ENCODE measurements around the gene NEAT1. TPM values are rescaled to one million over a fixed set of nuclear protein-coding genes. Genes with fewer than 3 reads are reported as not detected.
A peak's percentile ranks its signal among the peaks of the same experiment; 100 is the strongest.

NEAT1 gene
- total and polyA plus RNA-seq, 5 experiments from 2014 or later, result 1.3 to 414 (median 2.9) TPM

GRCh38 chr11:65419460-65419771 is 3.2 kb upstream of the NEAT1 start:
- H3K4me3 Mint-ChIP-seq, result peak overlapping the region; percentile 89 to 98 (median 96)
- POLR2A ChIA-PET, result interaction anchor here (1.1 to 20.7 kb wide), 17 partner anchors 10 to 641 kb away, joined by 3 to 2047 read pairs (median 12); partner anchors contain the start of genes FAM89B, FRMD8, MALAT1 and MUS81
- H3K27ac Mint-ChIP-seq, result peak overlapping the region; percentile 94 to 100 (median 99)

GRCh38 chr11:65419772-65420481 is 2.7 kb upstream of the NEAT1 start:
- peaks cover 44 to 82% (median 58%) of the 10 kb centered on the region in 4 donors for H3K4me1 Mint-ChIP-seq
- H3K36me3 Mint-ChIP-seq, result peaks cover 4 to 20% (median 7%) of the 10 kb centered on the region in 3 donors
- ATAC-seq (no peak), DNase-seq (peak in 9 of 10 donors; percentile 40 to 70 (median 55))
- POLR2A ChIA-PET, result interaction anchor here (0.8 to 20.7 kb wide), 22 partner anchors 9 to 1987 kb away, joined by 3 to 2047 read pairs (median 7); partner anchors contain the start of genes FAM89B, FAU, FRMD8 and MALAT1
- peak overlapping the region; percentile 89 to 98 (median 96) for H3K4me3 Mint-ChIP-seq
- H3K27me3 Mint-ChIP-seq, result peaks cover 0 to 4% (median 0%) of the 10 kb centered on the region in 5 donors
- H3K9me3 Mint-ChIP-seq, result peaks cover 0 to 4% (median 0%) of the 10 kb centered on the region in 9 donors
- H3K27ac Mint-ChIP-seq, result peak overlapping the region; percentile 94 to 100 (median 99)

More at GRCh38 chr11:65419460-65419771, 3.2 kb upstream of the NEAT1 start:
- peaks cover 0 to 4% (median 0%) of the 10 kb centered on the region in 9 donors for H3K9me3 Mint-ChIP-seq
- ATAC-seq, result no peak
- DNase-seq, result no peak
- peaks cover 4 to 15% (median 7%) of the 10 kb centered on the region in 3 donors for H3K36me3 Mint-ChIP-seq
- H3K4me1 Mint-ChIP-seq, result peaks cover 40 to 77% (median 59%) of the 10 kb centered on the region in 4 donors
- H3K27me3 Mint-ChIP-seq, result peaks cover 0 to 4% (median 0%) of the 10 kb centered on the region in 5 donors

- H3K27ac Mint-ChIP-seq, result peak overlapping the region; percentile 94 to 100 (median 99)
- ATAC-seq (no peak), DNase-seq (peak in 1 of 10 donors; percentile 44)
- H3K4me3 Mint-ChIP-seq, result peak overlapping the region; percentile 89 to 98 (median 96)
- H3K27me3 Mint-ChIP-seq, result peaks cover 0 to 4% (median 0%) of the 10 kb centered on the region in 5 donors
- H3K9me3 Mint-ChIP-seq, result peaks cover 0 to 4% (median 0%) of the 10 kb centered on the region in 9 donors
- POLR2A ChIA-PET, result interaction anchor here (0.8 to 20.7 kb wide), 15 partner anchors 9 to 1987 kb away, joined by 3 to 2047 read pairs (median 14); partner anchors contain the start of genes FAM89B, FAU, FRMD8 and MALAT1
- peaks cover 49 to 87% (median 57%) of the 10 kb centered on the region in 4 donors for H3K4me1 Mint-ChIP-seq
- peaks cover 4 to 25% (median 7%) of the 10 kb centered on the region in 3 donors for H3K36me3 Mint-ChIP-seq
Measured at GRCh38 chr11:65420506-65420905, 2.1 kb upstream of the NEAT1 start.

DNA sequence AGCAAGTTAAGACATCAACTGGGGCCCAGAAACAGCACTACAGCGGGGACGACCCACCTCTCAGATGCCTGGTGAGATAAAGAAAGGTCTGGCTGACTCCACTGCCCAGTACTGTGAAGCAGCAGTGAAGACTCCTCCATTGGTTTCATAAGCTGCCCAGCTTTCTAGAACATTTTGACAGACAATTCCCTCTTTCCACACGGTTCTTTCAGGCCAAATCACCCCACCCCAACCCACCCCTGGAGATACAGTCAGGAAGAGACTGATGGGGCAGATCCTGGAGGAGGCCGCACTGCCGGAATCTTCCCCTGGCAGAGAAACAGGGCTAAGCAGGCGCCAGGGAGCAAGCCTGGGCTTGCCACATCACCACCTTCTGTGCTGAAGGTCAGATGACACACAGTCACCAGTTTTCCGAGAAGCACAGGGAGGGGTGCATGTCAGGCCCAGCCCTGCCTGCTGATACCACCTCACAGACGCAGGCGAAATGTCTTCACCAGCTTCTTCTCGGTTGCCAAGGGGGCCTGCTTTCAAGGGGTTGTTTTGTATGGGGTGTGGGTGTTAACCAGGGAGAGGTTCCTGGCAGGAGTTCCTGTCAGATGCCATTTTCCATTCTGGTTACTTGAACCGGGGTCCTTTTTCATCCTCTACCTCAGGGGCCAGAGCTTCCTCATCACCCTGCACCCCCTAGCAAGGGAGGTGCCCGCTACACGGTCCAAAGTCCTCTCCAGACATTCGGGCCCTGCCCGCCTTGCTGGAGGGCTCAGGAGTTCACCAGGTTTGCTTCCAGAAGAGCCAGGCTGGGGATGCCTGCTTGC is 1.4 kb upstream of the NEAT1 start:
- Mint-ChIP-seq H3K27me3 (peaks cover 0 to 4% (median 0%) of the 10 kb centered on the region in 5 donors), H3K9me3 (peaks cover 0 to 4% (median 0%) of the 10 kb centered on the region in 9 donors), H3K4me3 (peak overlapping the region; percentile 88 to 98 (median 96)), H3K4me1 (peaks cover 42 to 87% (median 55%) of the 10 kb centered on the region in 4 donors), H3K36me3 (peaks cover 4 to 30% (median 12%) of the 10 kb centered on the region in 3 donors), H3K27ac (peak overlapping the region; percentile 94 to 100 (median 99))
- DNase-seq (peak; percentile 64 to 96 (median 89)), ATAC-seq (peak; percentile 40 to 46)
- POLR2A ChIA-PET, result interaction anchor here (0.6 to 20.7 kb wide), 14 partner anchors 8 to 1851 kb away, joined by 3 to 2047 read pairs (median 31); partner anchors contain the start of genes FAM89B, FRMD8, MALAT1 and SCYL1

- H3K9me3 Mint-ChIP-seq, result peaks cover 0 to 4% (median 0%) of the 10 kb centered on the region in 9 donors
- peaks cover 0 to 4% (median 0%) of the 10 kb centered on the region in 5 donors for H3K27me3 Mint-ChIP-seq
- DNase-seq, result peak; percentile 83 to 93 (median 87)
- H3K27ac Mint-ChIP-seq, result peak overlapping the region; percentile 94 to 100 (median 99)
- peak overlapping the region; percentile 88 to 98 (median 96) for H3K4me3 Mint-ChIP-seq
- H3K4me1 Mint-ChIP-seq, result peaks cover 43 to 87% (median 56%) of the 10 kb centered on the region in 4 donors
- POLR2A ChIA-PET, result interaction anchor here (0.6 to 20.7 kb wide), 22 partner anchors 6 to 872 kb away, joined by 3 to 2047 read pairs (median 8); partner anchors contain the start of genes FAM89B, FRMD8, MALAT1 and MAP3K11
- ATAC-seq, result peak; percentile 2 to 3
- H3K36me3 Mint-ChIP-seq, result peaks cover 4 to 39% (median 18%) of the 10 kb centered on the region in 3 donors
Measured at GRCh38 chr11:65421794-65422632, 585 bp upstream of the NEAT1 start.

GRCh38 chr11:65423516-65424204 is 1.1 kb downstream of the NEAT1 start:
- DNase-seq, result peak in 5 of 10 donors; percentile 36 to 75 (median 47)
- Mint-ChIP-seq H3K4me3 (peak overlapping the region; percentile 88 to 98 (median 96)), H3K4me1 (peaks cover 45 to 87% (median 56%) of the 10 kb centered on the region in 4 donors), H3K9me3 (peaks cover 0 to 4% (median 0%) of the 10 kb centered on the region in 9 donors), H3K36me3 (peaks cover 4 to 46% (median 21%) of the 10 kb centered on the region in 3 donors), H3K27ac (peak overlapping the region; percentile 94 to 100 (median 99)), H3K27me3 (peaks cover 0 to 4% (median 0%) of the 10 kb centered on the region in 5 donors)
- POLR2A ChIA-PET, result interaction anchor here (0.7 to 20.7 kb wide), 27 partner anchors 8 to 645 kb away, joined by 3 to 2047 read pairs (median 5); partner anchors contain the start of genes FAM89B, FRMD8, MALAT1 and PCNX3
- no peak for ATAC-seq

GRCh38 chr11:65424205-65425104 is 1.9 kb downstream of the NEAT1 start:
- H3K4me1 Mint-ChIP-seq, result peaks cover 47 to 88% (median 56%) of the 10 kb centered on the region in 4 donors
- peak; percentile 28 to 83 (median 64) for DNase-seq
- H3K27ac Mint-ChIP-seq, result peak overlapping the region; percentile 94 to 100 (median 99)
- peaks cover 0 to 4% (median 0%) of the 10 kb centered on the region in 5 donors for H3K27me3 Mint-ChIP-seq
- POLR2A ChIA-PET, result interaction anchor here (0.8 to 20.7 kb wide), 24 partner anchors 8 to 680 kb away, joined by 3 to 2047 read pairs (median 6); partner anchors contain the start of genes FAM89B, FRMD8, MALAT1 and PCNX3
- peak; percentile 8 to 11 for ATAC-seq
- peak overlapping the region; percentile 88 to 98 (median 96) for H3K4me3 Mint-ChIP-seq
- H3K36me3 Mint-ChIP-seq, result peaks cover 4 to 46% (median 21%) of the 10 kb centered on the region in 3 donors
- H3K9me3 Mint-ChIP-seq, result peaks cover 0 to 4% (median 0%) of the 10 kb centered on the region in 9 donors

DNA sequence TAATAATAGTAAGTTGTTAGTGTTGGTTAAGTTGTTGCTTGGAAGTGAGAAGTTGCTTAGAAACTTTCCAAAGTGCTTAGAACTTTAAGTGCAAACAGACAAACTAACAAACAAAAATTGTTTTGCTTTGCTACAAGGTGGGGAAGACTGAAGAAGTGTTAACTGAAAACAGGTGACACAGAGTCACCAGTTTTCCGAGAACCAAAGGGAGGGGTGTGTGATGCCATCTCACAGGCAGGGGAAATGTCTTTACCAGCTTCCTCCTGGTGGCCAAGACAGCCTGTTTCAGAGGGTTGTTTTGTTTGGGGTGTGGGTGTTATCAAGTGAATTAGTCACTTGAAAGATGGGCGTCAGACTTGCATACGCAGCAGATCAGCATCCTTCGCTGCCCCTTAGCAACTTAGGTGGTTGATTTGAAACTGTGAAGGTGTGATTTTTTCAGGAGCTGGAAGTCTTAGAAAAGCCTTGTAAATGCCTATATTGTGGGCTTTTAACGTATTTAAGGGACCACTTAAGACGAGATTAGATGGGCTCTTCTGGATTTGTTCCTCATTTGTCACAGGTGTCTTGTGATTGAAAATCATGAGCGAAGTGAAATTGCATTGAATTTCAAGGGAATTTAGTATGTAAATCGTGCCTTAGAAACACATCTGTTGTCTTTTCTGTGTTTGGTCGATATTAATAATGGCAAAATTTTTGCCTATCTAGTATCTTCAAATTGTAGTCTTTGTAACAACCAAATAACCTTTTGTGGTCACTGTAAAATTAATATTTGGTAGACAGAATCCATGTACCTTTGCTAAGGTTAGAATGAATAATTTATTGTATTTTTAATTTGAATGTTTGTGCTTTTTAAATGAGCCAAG is 2.7 kb downstream of the NEAT1 start:
- H3K4me3 Mint-ChIP-seq, result peak overlapping the region; percentile 88 to 98 (median 96)
- H3K4me1 Mint-ChIP-seq, result peaks cover 49 to 88% (median 59%) of the 10 kb centered on the region in 4 donors
- peaks cover 0 to 4% (median 0%) of the 10 kb centered on the region in 9 donors for H3K9me3 Mint-ChIP-seq
- peak overlapping the region; percentile 94 to 100 (median 99) for H3K27ac Mint-ChIP-seq
- POLR2A ChIA-PET, result interaction anchor here (0.8 to 20.7 kb wide), 17 partner anchors 7 to 681 kb away, joined by 3 to 2047 read pairs (median 8); partner anchors contain the start of genes FAM89B, FRMD8, MALAT1 and PCNX3
- peak; percentile 48 to 66 for ATAC-seq
- DNase-seq, result peak; percentile 53 to 97 (median 88)
- peaks cover 4 to 46% (median 21%) of the 10 kb centered on the region in 3 donors for H3K36me3 Mint-ChIP-seq
- H3K27me3 Mint-ChIP-seq, result peaks cover 0 to 4% (median 0%) of the 10 kb centered on the region in 5 donors
